OCI-LY1 (cell line): ENCODE data around the gene SS18L1.

Source experiments
- H2AFZ ChIP-seq: fragments of 200-600 bp; sonication (generic), shearing (Covaris generic); 2 replicates; pipeline ENCODE4 v1.6.0; 2014; ENCODE audit warnings: antibody characterized with exemption, mild to moderate bottlenecking, low read length
- H3F3A ChIP-seq: fragments of 200-600 bp; sonication (generic), shearing (Covaris generic); 2 replicates; pipeline ENCODE4 v1.6.0; 2014; ENCODE audit warnings: mild to moderate bottlenecking, antibody characterized with exemption, low read length, moderate library complexity; ENCODE audit not compliant: insufficient read depth
- H3K27ac ChIP-seq: fragments of 200-600 bp; sonication (generic); 2 replicates; pipeline ENCODE4 v1.5.1; 2014; ENCODE audit warnings: low read length, mixed run types, mild to moderate bottlenecking, low read depth; ENCODE audit not compliant: poor library complexity, severe bottlenecking
- H3K27me3 ChIP-seq: fragments of 200-600 bp; sonication (generic); 2 replicates; pipeline ENCODE4 v1.6.0; 2014; ENCODE audit warnings: antibody characterized with exemption, mild to moderate bottlenecking, low read length, moderate library complexity; ENCODE audit not compliant: insufficient read depth
- H3K36me3 ChIP-seq: fragments of 200-600 bp; sonication (generic); 2 replicates; pipeline ENCODE4 v1.6.1; 2014; ENCODE audit warnings: mild to moderate bottlenecking, antibody characterized with exemption, low read length, moderate library complexity, mixed read lengths; ENCODE audit not compliant: insufficient read depth
- H3K4me1 ChIP-seq: fragments of 200-600 bp; sonication (generic); 2 replicates; pipeline ENCODE4 v1.5.1; 2014; ENCODE audit warnings: mild to moderate bottlenecking, low read length, moderate library complexity; ENCODE audit not compliant: insufficient read depth, severe bottlenecking
- H3K4me2 ChIP-seq: fragments of 200-600 bp; sonication (generic), shearing (Covaris generic); 2 replicates; pipeline ENCODE4 v1.6.1; 2014; ENCODE audit warnings: low read length
- H3K4me3 ChIP-seq: fragments of 200-600 bp; sonication (generic); 2 replicates; pipeline ENCODE4 v1.5.1; 2014; ENCODE audit warnings: low read length, low read depth, mild to moderate bottlenecking, mixed read lengths; ENCODE audit not compliant: poor library complexity, severe bottlenecking
- H3K79me2 ChIP-seq: fragments of 200-600 bp; shearing (Covaris generic); 2 replicates; pipeline ENCODE4 v1.6.1; 2016; ENCODE audit warnings: mixed run types, low read length, mixed read lengths; ENCODE audit not compliant: insufficient read depth
- H3K9ac ChIP-seq: fragments of 200-600 bp; sonication (generic), shearing (Covaris generic); 2 replicates; pipeline ENCODE4 v1.6.1; 2014; ENCODE audit warnings: mild to moderate bottlenecking, low read length, mixed read lengths
- H3K9me2 ChIP-seq: fragments of 200-600 bp; sonication (generic), shearing (Covaris generic); 2 replicates; pipeline ENCODE4 v1.6.1; 2014; ENCODE audit warnings: low read depth, mild to moderate bottlenecking, low read length, mixed read lengths
- H3K9me3 ChIP-seq: fragments of 200-600 bp; shearing (Covaris generic); 2 replicates; pipeline ENCODE4 v1.6.1; 2014; ENCODE audit warnings: low read length, mixed read lengths
- H4K20me1 ChIP-seq: fragments of 200-600 bp; sonication (generic), shearing (Covaris generic); 2 replicates; pipeline ENCODE4 v1.6.0; 2016; ENCODE audit warnings: mild to moderate bottlenecking, low read length; ENCODE audit not compliant: insufficient read depth
- EZH2 ChIP-seq: fragments of 200-600 bp; sonication (generic), shearing (Covaris generic); IDR thresholded peaks from 2 replicates; pipeline ENCODE4 v1.8.0; 2017; ENCODE audit warnings: borderline replicate concordance, mixed run types, mild to moderate bottlenecking, antibody characterized with exemption, low read length, moderate library complexity, mixed read lengths
- TF ChIP-seq, protein P1 (sequence below): fragments of 200-600 bp; sonication (generic), shearing (Covaris generic); IDR thresholded peaks from 2 replicates; pipeline ENCODE4 v1.5.1; 2017; ENCODE audit warnings: mild to moderate bottlenecking, antibody characterized with exemption, low read length, moderate library complexity, mixed read lengths

Gene SS18L1

GRCh38 chr20:62176866-62177265 is 33.3 kb downstream of the SS18L1 start:
- Histone ChIP-seq H3K27me3 (no peaks in the 10 kb centered on the region), H3K36me3 (no peaks in the 10 kb centered on the region), H3K79me2 (no peaks in the 10 kb centered on the region), H3F3A (no peaks in the 10 kb centered on the region), H3K9ac (no peak overlapping the region), H3K4me3 (no peak overlapping the region), H3K9me2 (no peaks in the 10 kb centered on the region), H3K9me3 (no peaks in the 10 kb centered on the region), H3K4me1 (peaks cover 4% of the 10 kb centered on the region), H4K20me1 (no peaks in the 10 kb centered on the region), H3K4me2 (no peak overlapping the region), H3K27ac (no peak overlapping the region), H2AFZ (no peak overlapping the region)
- no peak for TF ChIP-seq EZH2
- TF ChIP-seq, protein P1, sequence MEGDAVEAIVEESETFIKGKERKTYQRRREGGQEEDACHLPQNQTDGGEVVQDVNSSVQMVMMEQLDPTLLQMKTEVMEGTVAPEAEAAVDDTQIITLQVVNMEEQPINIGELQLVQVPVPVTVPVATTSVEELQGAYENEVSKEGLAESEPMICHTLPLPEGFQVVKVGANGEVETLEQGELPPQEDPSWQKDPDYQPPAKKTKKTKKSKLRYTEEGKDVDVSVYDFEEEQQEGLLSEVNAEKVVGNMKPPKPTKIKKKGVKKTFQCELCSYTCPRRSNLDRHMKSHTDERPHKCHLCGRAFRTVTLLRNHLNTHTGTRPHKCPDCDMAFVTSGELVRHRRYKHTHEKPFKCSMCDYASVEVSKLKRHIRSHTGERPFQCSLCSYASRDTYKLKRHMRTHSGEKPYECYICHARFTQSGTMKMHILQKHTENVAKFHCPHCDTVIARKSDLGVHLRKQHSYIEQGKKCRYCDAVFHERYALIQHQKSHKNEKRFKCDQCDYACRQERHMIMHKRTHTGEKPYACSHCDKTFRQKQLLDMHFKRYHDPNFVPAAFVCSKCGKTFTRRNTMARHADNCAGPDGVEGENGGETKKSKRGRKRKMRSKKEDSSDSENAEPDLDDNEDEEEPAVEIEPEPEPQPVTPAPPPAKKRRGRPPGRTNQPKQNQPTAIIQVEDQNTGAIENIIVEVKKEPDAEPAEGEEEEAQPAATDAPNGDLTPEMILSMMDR = no peak

DNA sequence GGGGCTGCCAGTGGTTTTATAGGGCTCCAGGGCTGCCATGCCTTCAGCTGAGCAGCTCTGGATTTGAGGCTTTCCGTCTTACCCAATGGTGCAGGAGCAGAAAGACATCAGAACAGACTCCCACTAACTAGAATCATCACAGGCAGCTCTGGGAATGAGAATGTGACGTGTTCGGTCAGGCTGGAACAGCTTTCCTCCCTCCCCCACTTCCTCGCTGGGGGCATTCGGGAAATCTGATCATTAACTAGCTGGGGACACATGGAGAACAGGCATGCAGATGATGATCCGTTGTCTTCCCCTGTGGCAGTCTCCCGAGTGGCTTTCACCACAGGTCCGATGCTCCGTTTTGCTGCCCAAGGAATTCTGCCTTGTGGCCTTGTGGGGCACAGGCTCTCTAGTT is 33.7 kb downstream of the SS18L1 start:
- Histone ChIP-seq H4K20me1 (no peaks in the 10 kb centered on the region), H3K4me2 (no peak overlapping the region), H3K79me2 (no peaks in the 10 kb centered on the region), H3K9me3 (no peaks in the 10 kb centered on the region), H3K9ac (no peak overlapping the region), H3K4me1 (peaks cover 8% of the 10 kb centered on the region), H3F3A (no peaks in the 10 kb centered on the region), H3K4me3 (no peak overlapping the region), H3K27ac (no peak overlapping the region), H3K36me3 (no peaks in the 10 kb centered on the region), H2AFZ (no peak overlapping the region), H3K27me3 (no peaks in the 10 kb centered on the region), H3K9me2 (no peaks in the 10 kb centered on the region)
- TF ChIP-seq, protein P1 = no peak
- no peak for TF ChIP-seq EZH2

DNA sequence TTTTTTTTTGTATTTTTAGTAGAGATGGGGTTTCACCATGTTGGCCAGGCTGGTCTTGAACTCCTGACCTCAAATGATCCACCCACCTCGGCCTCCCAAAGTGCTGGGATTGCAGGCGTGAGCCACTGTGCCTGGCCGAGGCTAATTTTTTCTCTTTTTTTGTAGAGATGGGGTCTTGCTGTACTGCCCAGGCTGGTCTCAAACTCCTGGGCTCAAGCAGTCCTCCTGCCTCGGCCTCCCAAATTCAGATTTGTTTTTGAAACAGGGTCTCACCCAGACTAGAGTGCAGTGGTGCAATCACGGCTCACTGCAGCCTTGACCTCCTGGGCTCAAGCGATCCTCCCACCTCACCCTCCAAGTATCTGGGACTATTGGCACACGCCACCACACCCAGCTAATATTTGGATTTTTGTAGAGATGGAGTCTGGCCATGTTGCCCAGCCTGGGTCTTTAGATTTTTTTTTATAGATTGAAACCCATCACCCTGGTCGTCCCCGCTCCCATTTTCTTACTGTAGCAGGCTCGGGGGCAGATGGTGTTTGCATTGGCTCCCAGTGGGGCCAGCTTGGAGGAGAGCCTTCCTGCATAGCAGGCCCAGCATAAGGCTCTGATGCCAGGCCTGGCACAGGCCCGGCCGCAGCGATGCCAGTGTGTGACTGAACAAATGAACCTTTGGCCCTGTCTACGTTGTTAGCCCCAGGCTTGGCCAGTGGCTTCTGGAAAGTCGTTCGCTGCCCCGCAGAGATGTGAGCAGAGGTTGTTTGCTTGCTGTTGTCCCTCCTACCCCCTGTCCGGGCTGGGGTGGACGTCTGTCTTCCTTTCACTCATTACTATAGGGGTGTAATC is 35.0 kb downstream of the SS18L1 start:
- Histone ChIP-seq H3K79me2 (peaks cover 5% of the 10 kb centered on the region), H3K4me2 (no peak overlapping the region), H2AFZ (no peak overlapping the region), H3K4me3 (no peak overlapping the region), H3K27me3 (no peaks in the 10 kb centered on the region), H3K9ac (no peak overlapping the region), H3K27ac (no peak overlapping the region), H3K36me3 (no peaks in the 10 kb centered on the region), H3K9me3 (no peaks in the 10 kb centered on the region), H3K9me2 (no peaks in the 10 kb centered on the region), H3K4me1 (peaks cover 9% of the 10 kb centered on the region), H3F3A (no peaks in the 10 kb centered on the region), H4K20me1 (no peaks in the 10 kb centered on the region)
- TF ChIP-seq EZH2 = no peak
- TF ChIP-seq, protein P1 = no peak
